Endothelial cell of umbilical vein (primary cell): ENCODE results near the gene MAL. TPM values are rescaled to one million over a fixed set of nuclear protein-coding genes. Genes with fewer than 3 reads are reported as not detected.

Experiments used
- BruUV-seq: library from RNA; stranded (reverse); fragments of 400-500 nt; replicated peaks from 2 replicates; lab custom pipeline; 2021; lab: Mats Ljungman, UMichigan
- CTCF ChIA-PET: fragments of 300-600, 350-600 bp; sonication (Branson Sonifier 250); formaldehyde crosslinking; loops from one replicate; lab custom pipeline; 2021; ENCODE audit warnings: antibody characterized with exemption, inconsistent platforms; lab: Charles Lee
- POLR2A ChIA-PET: fragments of 300-600, 350-600 bp; sonication (Branson Sonifier 250); formaldehyde crosslinking; loops from one replicate; lab custom pipeline; 2021; ENCODE audit warnings: antibody characterized with exemption, inconsistent platforms; lab: Charles Lee
- DNase-seq: peaks from one replicate; pipeline ENCODE4 v3.0.0-alpha.2; 2011; ENCODE audit warnings: low read depth, low spot score
- FAIRE-seq: peaks from 2 replicates; lab custom pipeline; 2011; peaks lifted over from hg19 to GRCh38; lab: Jason Lieb, UNC
- H2AFZ ChIP-seq: 2 replicates; pipeline ENCODE4 v1.6.0; 2012; ENCODE audit warnings: low read depth, low read length, control low read depth, inconsistent platforms
- H3K27ac ChIP-seq: 2 replicates; pipeline ENCODE4 v1.5.1; 2011; ENCODE audit warnings: low read depth, mild to moderate bottlenecking, control low read depth, low read length, moderate library complexity; ENCODE audit not compliant: insufficient read depth
- H3K27me3 ChIP-seq, 2 experiments: 2 replicates each; pipeline versions ENCODE4 v1.6.0 to v1.6.1; 2011; ENCODE audit warnings: low read length in 2 of 2, mixed read lengths in 1 of 2; ENCODE audit not compliant: control insufficient read depth in 2 of 2, insufficient read depth in 2 of 2
- H3K36me3 ChIP-seq, 2 experiments: 2 replicates in 1 of 2; 3 replicates in 1 of 2; pipeline ENCODE4 v1.5.1; 2011; ENCODE audit warnings: low read length in 2 of 2, mild to moderate bottlenecking in 1 of 2, moderate library complexity in 1 of 2; ENCODE audit not compliant: control insufficient read depth in 2 of 2, insufficient read depth in 2 of 2; ENCODE audit errors: extremely low read depth in 1 of 2
- H3K4me1 ChIP-seq: 3 replicates; pipeline ENCODE4 v1.5.1; 2011; ENCODE audit warnings: mild to moderate bottlenecking, low read length; ENCODE audit not compliant: control insufficient read depth, insufficient read depth; ENCODE audit errors: extremely low read depth
- H3K4me2 ChIP-seq: 2 replicates; pipeline ENCODE4 v1.6.1; 2011; ENCODE audit warnings: low read length, control low read depth, mixed read lengths; ENCODE audit not compliant: insufficient read depth
- H3K4me3 ChIP-seq, 3 experiments: fragments of 200-600 bp in 1 of 3; sonication (generic), shearing (Covaris generic) in 1 of 3; replicated peaks in 1 of 3; 2 replicates each; pipeline ENCODE4 v1.5.1; 2011 to 2016; ENCODE audit warnings: control low read depth in 3 of 3, low read length in 3 of 3, mild to moderate bottlenecking in 2 of 3, inconsistent platforms in 1 of 3, low read depth in 1 of 3, moderate library complexity in 1 of 3; ENCODE audit not compliant: insufficient read depth in 1 of 3
- H3K79me2 ChIP-seq: 2 replicates; pipeline ENCODE4 v1.6.0; 2012; ENCODE audit warnings: low read length, inconsistent platforms; ENCODE audit not compliant: control insufficient read depth, insufficient read depth
- H3K9ac ChIP-seq: replicated peaks from 2 replicates; pipeline ENCODE3; 2011; ENCODE audit warnings: low read length, control low read depth; ENCODE audit not compliant: insufficient read depth; ENCODE audit errors: extremely low read depth
- H3K9me1 ChIP-seq: replicated peaks from 3 replicates; pipeline ENCODE4 v1.6.0; 2011; ENCODE audit warnings: mild to moderate bottlenecking, low read length; ENCODE audit not compliant: control insufficient read depth, insufficient read depth; ENCODE audit errors: extremely low read depth
- H3K9me3 ChIP-seq: replicated peaks from 2 replicates; pipeline ENCODE4 v1.5.1; 2012; ENCODE audit warnings: low read length, inconsistent platforms; ENCODE audit not compliant: control insufficient read depth, insufficient read depth
- H4K20me1 ChIP-seq: replicated peaks from 2 replicates; pipeline ENCODE3; 2011; ENCODE audit warnings: mild to moderate bottlenecking, low read length; ENCODE audit not compliant: control insufficient read depth, insufficient read depth; ENCODE audit errors: extremely low read depth
- EZH2 ChIP-seq: IDR thresholded peaks from 2 replicates; pipeline ENCODE4 v1.6.1; 2012; ENCODE audit warnings: borderline replicate concordance, low read depth, mild to moderate bottlenecking, moderate library complexity, low read length, inconsistent platforms; ENCODE audit not compliant: severe bottlenecking
- FOS ChIP-seq: IDR thresholded peaks from 2 replicates; pipeline ENCODE4 v1.6.1; 2011; ENCODE audit warnings: mild to moderate bottlenecking, low read length, moderate library complexity, borderline replicate concordance; ENCODE audit not compliant: insufficient read depth
- GATA2 ChIP-seq: IDR thresholded peaks from 2 replicates; pipeline ENCODE4 v1.7.0; 2011; ENCODE audit warnings: low read depth, mild to moderate bottlenecking, moderate library complexity, mixed read lengths, low read length; ENCODE audit not compliant: insufficient read length, insufficient read depth
- JUN ChIP-seq: IDR thresholded peaks from 2 replicates; pipeline ENCODE4 v1.6.1; 2011; ENCODE audit warnings: borderline replicate concordance, low read depth; ENCODE audit not compliant: insufficient read length, insufficient read depth
- MYC ChIP-seq: IDR thresholded peaks from one replicate; pipeline ENCODE4 v1.6.1; 2011; ENCODE audit warnings: mild to moderate bottlenecking, low read depth, low read length
- POLR2A ChIP-seq: IDR thresholded peaks from 2 replicates; pipeline ENCODE4 v1.6.1; 2012; ENCODE audit warnings: low read depth, mild to moderate bottlenecking, control low read depth, low read length
- POLR2AphosphoS5 ChIP-seq: IDR thresholded peaks from 2 replicates; pipeline ENCODE4 v1.6.1; 2012; ENCODE audit warnings: low read depth, mild to moderate bottlenecking, control low read depth, low read length, moderate library complexity; ENCODE audit not compliant: insufficient read depth
- dilution Hi-C: fragments of 300-500 bp; cut with MboI; formaldehyde crosslinking; loops from one replicate; pipeline ENCODE4 v1.15.0; 2019; ENCODE audit warnings: low sequenced_read_pairs; ENCODE audit not compliant: extremely low pct_ligation_motif_present
- intact Hi-C: fragments of 100-400 bp; cut with micrococcal nuclease; formaldehyde crosslinking; loops from one replicate; pipeline ENCODE4 v1.10.0; 2022
- polyA plus RNA-seq, 4 experiments: library from polyadenylated mRNA; depleted of rRNA in 3 of 4; stranded (reverse) in 3 of 4; unstranded in 1 of 4; fragments of >200 nt; gene quantifications; 2 replicates each; pipeline versions ENCODE4 v1.2.1 to v1.2.3, GENCODE V29; 2011 to 2012; ENCODE audit warnings: missing spikeins in 1 of 4
- total RNA-seq: library from RNA; stranded (reverse); gene quantifications from 2 replicates; pipeline ENCODE4 v1.2.3, GENCODE V29; 2021
- TF ChIP-seq, protein P1 (sequence below), 2 donors: IDR thresholded peaks; 1 replicate in 1 of 2; 2 replicates in 1 of 2; pipeline ENCODE4 v1.5.1; 2011; ENCODE audit warnings: low read length in 2 of 2, mild to moderate bottlenecking in 2 of 2, moderate library complexity in 2 of 2, control low read depth in 1 of 2, inconsistent platforms in 1 of 2, low read depth in 1 of 2; ENCODE audit not compliant: insufficient read depth in 1 of 2; ENCODE audit errors: extremely low read depth in 1 of 2
- TF ChIP-seq, protein P2 (sequence below): IDR thresholded peaks from 2 replicates; pipeline ENCODE4 v1.6.1; 2011; ENCODE audit not compliant: insufficient read depth, insufficient read length

The MAL gene
- total and polyA plus RNA-seq, 2 donors (not counting 3 experiments of a cell fraction or from before 2014, with no cell fraction given), result not detected

DNA sequence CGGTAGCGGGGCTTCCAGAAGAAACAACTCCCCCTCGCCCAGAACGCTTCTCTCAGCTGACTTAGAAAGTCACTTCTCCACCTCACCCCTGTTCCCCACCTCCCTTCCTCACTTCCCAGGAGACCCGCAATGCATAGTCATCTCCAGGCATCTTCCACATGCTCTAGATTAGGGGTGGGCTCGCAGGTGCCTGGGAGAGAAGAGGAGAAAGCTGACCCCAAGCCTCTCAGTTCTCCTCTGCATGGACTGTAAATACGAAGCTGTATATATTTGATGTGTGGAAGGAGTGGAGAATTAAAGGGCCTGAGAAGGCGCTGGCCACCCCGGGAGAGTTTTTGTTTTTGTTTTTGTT lies 1.8 kb downstream of the MAL start:
- H3K4me1 ChIP-seq, result no peaks in the 10 kb centered on the region
- intact Hi-C loops, result no loop called here
- no peaks in the 10 kb centered on the region for H4K20me1 ChIP-seq
- ChIA-PET CTCF (interaction anchor here (0.8 kb wide), 1 partner anchor 11 kb away, joined by 3 read pairs; no protein-coding TSS in a partner anchor), POLR2A (no interaction called here)
- H2AFZ ChIP-seq, result no peak overlapping the region
- no peak overlapping the region for H3K27ac ChIP-seq
- no peak overlapping the region for H3K4me2 ChIP-seq
- peaks cover 37 to 42% of the 10 kb centered on the region in 2 experiments for H3K27me3 ChIP-seq
- H3K9me1 ChIP-seq, result no peaks in the 10 kb centered on the region
- no TSS peak for BruUV-seq
- no peak for TF ChIP-seq MYC
- no peak for TF ChIP-seq FOS
- TF ChIP-seq JUN, result no peak
- TF ChIP-seq POLR2AphosphoS5, result no peak
- TF ChIP-seq, protein P1, sequence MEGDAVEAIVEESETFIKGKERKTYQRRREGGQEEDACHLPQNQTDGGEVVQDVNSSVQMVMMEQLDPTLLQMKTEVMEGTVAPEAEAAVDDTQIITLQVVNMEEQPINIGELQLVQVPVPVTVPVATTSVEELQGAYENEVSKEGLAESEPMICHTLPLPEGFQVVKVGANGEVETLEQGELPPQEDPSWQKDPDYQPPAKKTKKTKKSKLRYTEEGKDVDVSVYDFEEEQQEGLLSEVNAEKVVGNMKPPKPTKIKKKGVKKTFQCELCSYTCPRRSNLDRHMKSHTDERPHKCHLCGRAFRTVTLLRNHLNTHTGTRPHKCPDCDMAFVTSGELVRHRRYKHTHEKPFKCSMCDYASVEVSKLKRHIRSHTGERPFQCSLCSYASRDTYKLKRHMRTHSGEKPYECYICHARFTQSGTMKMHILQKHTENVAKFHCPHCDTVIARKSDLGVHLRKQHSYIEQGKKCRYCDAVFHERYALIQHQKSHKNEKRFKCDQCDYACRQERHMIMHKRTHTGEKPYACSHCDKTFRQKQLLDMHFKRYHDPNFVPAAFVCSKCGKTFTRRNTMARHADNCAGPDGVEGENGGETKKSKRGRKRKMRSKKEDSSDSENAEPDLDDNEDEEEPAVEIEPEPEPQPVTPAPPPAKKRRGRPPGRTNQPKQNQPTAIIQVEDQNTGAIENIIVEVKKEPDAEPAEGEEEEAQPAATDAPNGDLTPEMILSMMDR (IDR thresholded peaks at IDR 0.05; ENCODE audit: extremely low read depth in 1 of 2, insufficient read depth in 1 of 2, low read depth in 1 of 2, low read length in 2 of 2), result no peak
- no peak for TF ChIP-seq EZH2
- TF ChIP-seq POLR2A, result no peak
- TF ChIP-seq, protein P2, sequence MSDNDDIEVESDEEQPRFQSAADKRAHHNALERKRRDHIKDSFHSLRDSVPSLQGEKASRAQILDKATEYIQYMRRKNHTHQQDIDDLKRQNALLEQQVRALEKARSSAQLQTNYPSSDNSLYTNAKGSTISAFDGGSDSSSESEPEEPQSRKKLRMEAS, result no peak
- no peak for TF ChIP-seq GATA2
- no peak overlapping the region for H3K4me3 ChIP-seq
- H3K79me2 ChIP-seq, result no peaks in the 10 kb centered on the region
- no peak overlapping the region for H3K9ac ChIP-seq
- no peak for DNase-seq
- no peaks in the 10 kb centered on the region for H3K36me3 ChIP-seq
- no peak for FAIRE-seq
- dilution Hi-C loops, result no loop called here
- H3K9me3 ChIP-seq, result no peaks in the 10 kb centered on the region
